ENCODE measurements around the gene CCSAP.

- TF ChIP-seq EZH2 (IDR thresholded peaks at IDR 0.05) (no peak), CTCF (IDR thresholded peaks at IDR 0.05) (no peak)
Measured at GRCh38 chr1:229279242-229279641, 63.6 kb downstream of the CCSAP start.

All from neural progenitor cell (in vitro differentiated cells).